Measurements from ENCODE around the gene MADD. TPM values are rescaled to one million over a fixed set of nuclear protein-coding genes. Genes with fewer than 3 reads are reported as not detected.
A peak's percentile ranks its signal among the peaks of the same experiment; 100 is the strongest.

Gene MADD
- total and polyA plus RNA-seq, 2 donors (not counting 1 experiment from before 2014, with no cell fraction given): 56.8 to 108 TPM

DNA sequence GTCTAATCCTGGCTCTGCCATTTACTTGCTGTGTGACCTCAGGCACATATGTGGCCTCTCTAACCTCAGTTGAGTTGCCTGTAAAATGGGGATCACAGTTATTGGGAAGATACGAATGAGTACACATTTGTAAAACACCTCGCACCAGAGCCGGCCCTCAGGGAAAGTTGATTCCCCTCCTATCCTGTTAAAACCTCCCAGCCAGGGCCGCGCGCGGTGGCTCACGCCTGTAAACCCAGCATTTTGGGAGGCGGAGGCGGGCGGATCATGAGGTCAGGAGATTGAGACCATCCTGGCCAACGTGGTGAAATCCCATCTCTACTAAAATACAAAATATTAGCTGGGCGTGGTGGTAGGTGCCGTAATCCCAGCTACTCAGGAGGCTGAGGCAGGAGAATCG is 90.4 kb downstream of the MADD start:
- 97% methylated on average over 15 of the region's 15 CpGs for WGBS (ENCODE audit: insufficient coverage)
- no peak overlapping the region for H3K4me3 Mint-ChIP-seq
- H4K20me1 ChIP-seq (ENCODE audit: control insufficient read depth, insufficient read depth, low read length, poor library complexity, severe bottlenecking): peaks cover 92% of the 10 kb centered on the region
- intact Hi-C loops (cut with micrococcal nuclease): no loop called here
- ChIA-PET CTCF (interaction anchor here (2.0 kb wide), 1 partner anchor 14 kb away, joined by 7 read pairs; no protein-coding TSS in a partner anchor), POLR2A (interaction anchor here (1.5 kb wide), 1 partner anchor 40 kb away, joined by 4 read pairs; no protein-coding TSS in a partner anchor)
- peaks cover 30% of the 10 kb centered on the region for H3K4me1 Mint-ChIP-seq
- peak overlapping the region; percentile 53 for H3K27ac Mint-ChIP-seq
- no peak overlapping the region for H3K9ac ChIP-seq (ENCODE audit: low read length)
- H3K79me2 ChIP-seq (ENCODE audit: control insufficient read depth, insufficient read depth, low read length): peaks cover 77% of the 10 kb centered on the region
- peaks cover 0 to 4% (median 0%) of the 10 kb centered on the region in 3 donors for H3K9me3 ChIP-seq (ENCODE audit: control extremely low read depth in 1 of 3, control insufficient read depth in 2 of 3, insufficient read depth in 1 of 3, low read length in 2 of 3)
- TF ChIP-seq, protein P1, sequence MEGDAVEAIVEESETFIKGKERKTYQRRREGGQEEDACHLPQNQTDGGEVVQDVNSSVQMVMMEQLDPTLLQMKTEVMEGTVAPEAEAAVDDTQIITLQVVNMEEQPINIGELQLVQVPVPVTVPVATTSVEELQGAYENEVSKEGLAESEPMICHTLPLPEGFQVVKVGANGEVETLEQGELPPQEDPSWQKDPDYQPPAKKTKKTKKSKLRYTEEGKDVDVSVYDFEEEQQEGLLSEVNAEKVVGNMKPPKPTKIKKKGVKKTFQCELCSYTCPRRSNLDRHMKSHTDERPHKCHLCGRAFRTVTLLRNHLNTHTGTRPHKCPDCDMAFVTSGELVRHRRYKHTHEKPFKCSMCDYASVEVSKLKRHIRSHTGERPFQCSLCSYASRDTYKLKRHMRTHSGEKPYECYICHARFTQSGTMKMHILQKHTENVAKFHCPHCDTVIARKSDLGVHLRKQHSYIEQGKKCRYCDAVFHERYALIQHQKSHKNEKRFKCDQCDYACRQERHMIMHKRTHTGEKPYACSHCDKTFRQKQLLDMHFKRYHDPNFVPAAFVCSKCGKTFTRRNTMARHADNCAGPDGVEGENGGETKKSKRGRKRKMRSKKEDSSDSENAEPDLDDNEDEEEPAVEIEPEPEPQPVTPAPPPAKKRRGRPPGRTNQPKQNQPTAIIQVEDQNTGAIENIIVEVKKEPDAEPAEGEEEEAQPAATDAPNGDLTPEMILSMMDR (IDR thresholded peaks at IDR 0.05): no peak
- TF ChIP-seq EZH2 (IDR thresholded peaks at IDR 0.05; ENCODE audit: borderline replicate concordance, insufficient read depth, low read depth, low read length, poor library complexity, severe bottlenecking): no peak
- DNase-seq (no peak), ATAC-seq (ENCODE audit: low read depth) (no peak)
- no peak overlapping the region for H3K4me3 ChIP-seq (ENCODE audit: control extremely low read depth in 1 of 5, extremely low read depth in 1 of 5, insufficient read depth in 1 of 5, low read depth in 2 of 5, low read length in 4 of 5)
- H3K9me3 Mint-ChIP-seq (ENCODE audit: insufficient read depth): no peaks in the 10 kb centered on the region
- H3K4me1 ChIP-seq (ENCODE audit: control insufficient read depth in 2 of 2, insufficient read depth in 2 of 2, low read length in 2 of 2): peaks cover 9 to 10% of the 10 kb centered on the region in 2 donors
- H3K27ac ChIP-seq (ENCODE audit: low read length in 2 of 2): no peak overlapping the region
- no peaks in the 10 kb centered on the region for H3K27me3 Mint-ChIP-seq
- H3K27me3 ChIP-seq (replicated peaks in 1 of 4; ENCODE audit: control extremely low read depth in 1 of 4, control insufficient read depth in 3 of 4, insufficient read depth in 4 of 4, low read length in 3 of 4): no peaks in the 10 kb centered on the region
- no peak overlapping the region for H2AFZ ChIP-seq (ENCODE audit: insufficient read depth, low read depth, low read length, poor library complexity, severe bottlenecking)
- no peak overlapping the region for H3K4me2 ChIP-seq (replicated peaks; ENCODE audit: low read depth, low read length, poor library complexity, severe bottlenecking)
- H3K36me3 ChIP-seq (replicated peaks in 1 of 2; ENCODE audit: control extremely low read depth in 1 of 2, control insufficient read depth in 1 of 2, extremely low read depth in 1 of 2, insufficient read depth in 2 of 2, low read length in 1 of 2): peaks cover 2 to 42% of the 10 kb centered on the region in 2 experiments

DNA sequence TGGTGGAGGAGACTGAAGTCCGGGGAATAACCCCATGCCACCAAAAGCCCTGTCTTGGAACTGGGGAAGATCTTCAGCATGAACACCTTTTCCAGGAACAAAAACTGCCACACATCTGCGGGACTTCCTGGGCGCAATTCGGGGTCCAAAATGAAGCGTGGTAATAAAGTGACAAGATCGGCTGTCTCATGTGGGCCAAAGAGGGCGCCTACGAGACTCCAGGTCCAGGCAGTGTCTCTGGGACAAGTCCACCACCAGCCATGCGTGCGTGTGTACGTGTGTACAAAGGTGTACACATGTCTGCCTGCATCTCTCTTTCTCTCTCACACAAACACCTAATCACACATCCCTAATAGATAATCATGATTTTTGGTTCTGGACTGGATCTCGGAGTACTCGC is 91.5 kb downstream of the MADD start:
- TF ChIP-seq EZH2 (IDR thresholded peaks at IDR 0.05; ENCODE audit: borderline replicate concordance, insufficient read depth, low read depth, low read length, poor library complexity, severe bottlenecking): no peak
- H3K36me3 ChIP-seq (replicated peaks in 1 of 2; ENCODE audit: control extremely low read depth in 1 of 2, control insufficient read depth in 1 of 2, extremely low read depth in 1 of 2, insufficient read depth in 2 of 2, low read length in 1 of 2): peaks cover 2 to 46% of the 10 kb centered on the region in 2 experiments
- CTCF ChIA-PET: interaction anchor here (2.0 kb wide), 1 partner anchor 12 kb away, joined by 7 read pairs; no protein-coding TSS in a partner anchor
- Mint-ChIP-seq H3K4me3 (no peak overlapping the region), H3K4me1 (peaks cover 37% of the 10 kb centered on the region), H3K27ac (peak overlapping the region; percentile 29), H3K9me3 (ENCODE audit: insufficient read depth) (no peaks in the 10 kb centered on the region), H3K27me3 (no peaks in the 10 kb centered on the region)
- no peak overlapping the region for H3K9ac ChIP-seq (ENCODE audit: low read length)
- no peak overlapping the region for H2AFZ ChIP-seq (ENCODE audit: insufficient read depth, low read depth, low read length, poor library complexity, severe bottlenecking)
- H3K4me1 ChIP-seq (ENCODE audit: control insufficient read depth in 2 of 2, insufficient read depth in 2 of 2, low read length in 2 of 2): peaks cover 12 to 14% of the 10 kb centered on the region in 2 donors
- no peak overlapping the region for H3K4me3 ChIP-seq (ENCODE audit: control extremely low read depth in 1 of 5, extremely low read depth in 1 of 5, insufficient read depth in 1 of 5, low read depth in 2 of 5, low read length in 4 of 5)
- DNase-seq (no peak), ATAC-seq (ENCODE audit: low read depth) (no peak)
- peaks cover 88% of the 10 kb centered on the region for H3K79me2 ChIP-seq (ENCODE audit: control insufficient read depth, insufficient read depth, low read length)
- intact Hi-C loops (cut with micrococcal nuclease): no loop called here
- WGBS (ENCODE audit: insufficient coverage): 90% methylated on average over 12 of the region's 13 CpGs
- peaks cover 92% of the 10 kb centered on the region for H4K20me1 ChIP-seq (ENCODE audit: control insufficient read depth, insufficient read depth, low read length, poor library complexity, severe bottlenecking)
- H3K27ac ChIP-seq (ENCODE audit: low read length in 2 of 2): no peak overlapping the region
- POLR2A ChIA-PET: no interaction called here
- no peaks in the 10 kb centered on the region for H3K9me3 ChIP-seq (ENCODE audit: control extremely low read depth in 1 of 3, control insufficient read depth in 2 of 3, insufficient read depth in 1 of 3, low read length in 2 of 3)
- H3K4me2 ChIP-seq (replicated peaks; ENCODE audit: low read depth, low read length, poor library complexity, severe bottlenecking): no peak overlapping the region
- H3K27me3 ChIP-seq (replicated peaks in 1 of 4; ENCODE audit: control extremely low read depth in 1 of 4, control insufficient read depth in 3 of 4, insufficient read depth in 4 of 4, low read length in 3 of 4): no peaks in the 10 kb centered on the region

Data from B cell (primary cell).